Natural killer cell (primary cell): Measurements from ENCODE around the gene APOA4. TPM values are rescaled to one million over a fixed set of nuclear protein-coding genes. Genes with fewer than 3 reads are reported as not detected.

ENCODE experiments used
- ATAC-seq, 3 donors: fragments of 150-1000 bp in 2 of 3; fragments of 200-7000 bp in 1 of 3; cut with Tn5 transposase; 1 replicate in 1 of 3; 2 replicates in 2 of 3; pipeline ENCODE4 v1.10.0; 2021; ENCODE audit warnings: mild to moderate bottlenecking in 2 of 3, moderate library complexity in 2 of 3
- DNase-seq, 2 donors: peaks; one replicate each; pipeline versions ENCODE4 v3.0.0 to v3.0.0-alpha.2; 2013 to 2021; ENCODE audit warnings: mixed read lengths in 1 of 2
- H3K27ac ChIP-seq: one replicate; pipeline ENCODE4 v1.5.1; 2013; ENCODE audit warnings: mild to moderate bottlenecking, low read length
- H3K27me3 ChIP-seq: one replicate; pipeline ENCODE4 v1.6.1; 2013; ENCODE audit warnings: low read length; ENCODE audit not compliant: control insufficient read depth, insufficient read depth
- H3K36me3 ChIP-seq: one replicate; pipeline ENCODE4 v1.6.1; 2013; ENCODE audit warnings: low read length; ENCODE audit not compliant: control insufficient read depth, insufficient read depth
- H3K4me1 ChIP-seq: one replicate; pipeline ENCODE4 v1.6.1; 2013; ENCODE audit warnings: low read length; ENCODE audit not compliant: control insufficient read depth, insufficient read depth
- H3K4me3 ChIP-seq: one replicate; pipeline ENCODE4 v1.5.1; 2013; ENCODE audit warnings: low read length
- H3K9me3 ChIP-seq: one replicate; pipeline ENCODE4 v1.6.1; 2013; ENCODE audit warnings: low read length; ENCODE audit not compliant: control insufficient read depth, insufficient read depth
- H3K27ac Mint-ChIP-seq, 2 donors: one replicate each; pipeline ENCODE4 v1.8.0; 2022; ENCODE audit warnings: mild to moderate bottlenecking in 2 of 2, mixed read lengths in 2 of 2, moderate library complexity in 1 of 2
- H3K27me3 Mint-ChIP-seq, 2 donors: one replicate each; pipeline ENCODE4 v1.8.0; 2022; ENCODE audit warnings: low read depth in 2 of 2, mixed read lengths in 2 of 2
- H3K36me3 Mint-ChIP-seq: one replicate; pipeline ENCODE4 v1.8.0; 2022; ENCODE audit warnings: mixed read lengths
- H3K4me1 Mint-ChIP-seq, 2 donors: one replicate each; pipeline ENCODE4 v1.8.0; 2022; ENCODE audit warnings: mixed read lengths in 2 of 2
- H3K4me3 Mint-ChIP-seq: one replicate; pipeline ENCODE4 v1.8.0; 2022; ENCODE audit warnings: mild to moderate bottlenecking, moderate library complexity, mixed read lengths
- H3K9me3 Mint-ChIP-seq, 2 donors: one replicate each; pipeline ENCODE4 v1.8.0; 2022; ENCODE audit warnings: mixed read lengths in 2 of 2
- WGBS: methylation state at CpG from one replicate; pipeline ENCODE4 v1.1.7; 2013; ENCODE audit warnings: missing lambda C conversion rate; ENCODE audit not compliant: insufficient coverage; 5-methylcytosine and 5-hydroxymethylcytosine counted together
- intact Hi-C: fragments of 100-400 bp; cut with micrococcal nuclease; formaldehyde crosslinking; loops from one replicate; pipeline ENCODE4 v1.14.2; 2022
- total RNA-seq, 4 donors: library from RNA; stranded (reverse); fragments of 120-200 nt in 1 of 4; gene quantifications; one replicate each; pipeline versions ENCODE4 v1.2.3 to v1.2.4, GENCODE V29; 2013 to 2022
- TF ChIP-seq, protein P1 (sequence below): fragments of 200-600 bp; IDR thresholded peaks from one replicate; pipeline ENCODE4 v1.8.0; 2022; ENCODE audit warnings: antibody characterized with exemption

Gene APOA4
- total RNA-seq, 3 donors from 2014 or later (not counting 1 experiment from before 2014, with no cell fraction given): not detected

DNA sequence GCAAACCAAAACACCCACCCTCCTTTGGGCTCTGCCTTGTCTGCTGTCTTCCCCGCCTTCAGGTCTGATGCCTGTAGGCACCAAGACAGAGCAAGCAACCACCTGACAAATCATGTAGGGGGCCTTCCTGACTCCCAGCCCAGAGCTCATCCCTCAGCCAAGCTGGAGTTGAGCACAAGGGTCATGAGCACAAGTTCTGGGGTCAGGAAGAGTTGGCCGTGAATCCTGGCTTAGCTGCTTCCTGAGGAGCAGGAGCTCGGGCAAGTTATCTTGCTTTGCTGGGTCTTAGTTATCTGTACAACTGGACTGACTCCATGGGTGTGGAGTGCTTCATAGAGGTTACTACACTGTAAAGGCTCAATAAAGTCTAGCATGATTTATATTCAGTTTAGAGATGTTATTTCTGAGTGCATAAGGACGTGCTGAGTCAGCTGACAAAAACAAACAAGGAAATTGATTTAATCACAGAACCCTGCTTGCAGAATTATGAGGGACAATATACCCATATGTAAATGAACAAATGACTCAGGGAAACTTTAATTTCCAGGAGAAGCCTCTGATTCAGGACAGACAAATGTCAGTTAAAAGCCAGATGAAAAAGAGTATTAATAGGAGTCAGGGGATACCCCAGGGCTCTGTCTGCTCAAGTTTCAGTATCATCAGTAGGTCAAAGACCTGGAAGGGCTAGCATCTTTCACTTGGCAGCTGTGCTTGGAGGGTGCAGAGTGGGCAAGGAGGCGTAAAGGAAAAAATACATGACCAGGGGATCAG is 29.3 kb upstream of the APOA4 start:
- peak overlapping the region; percentile 92 to 93 for H3K27ac Mint-ChIP-seq
- H3K4me1 Mint-ChIP-seq: peaks cover 65 to 69% of the 10 kb centered on the region in 2 donors
- no peaks in the 10 kb centered on the region for H3K36me3 Mint-ChIP-seq
- no peak overlapping the region for H3K4me3 ChIP-seq
- TF ChIP-seq, protein P1, sequence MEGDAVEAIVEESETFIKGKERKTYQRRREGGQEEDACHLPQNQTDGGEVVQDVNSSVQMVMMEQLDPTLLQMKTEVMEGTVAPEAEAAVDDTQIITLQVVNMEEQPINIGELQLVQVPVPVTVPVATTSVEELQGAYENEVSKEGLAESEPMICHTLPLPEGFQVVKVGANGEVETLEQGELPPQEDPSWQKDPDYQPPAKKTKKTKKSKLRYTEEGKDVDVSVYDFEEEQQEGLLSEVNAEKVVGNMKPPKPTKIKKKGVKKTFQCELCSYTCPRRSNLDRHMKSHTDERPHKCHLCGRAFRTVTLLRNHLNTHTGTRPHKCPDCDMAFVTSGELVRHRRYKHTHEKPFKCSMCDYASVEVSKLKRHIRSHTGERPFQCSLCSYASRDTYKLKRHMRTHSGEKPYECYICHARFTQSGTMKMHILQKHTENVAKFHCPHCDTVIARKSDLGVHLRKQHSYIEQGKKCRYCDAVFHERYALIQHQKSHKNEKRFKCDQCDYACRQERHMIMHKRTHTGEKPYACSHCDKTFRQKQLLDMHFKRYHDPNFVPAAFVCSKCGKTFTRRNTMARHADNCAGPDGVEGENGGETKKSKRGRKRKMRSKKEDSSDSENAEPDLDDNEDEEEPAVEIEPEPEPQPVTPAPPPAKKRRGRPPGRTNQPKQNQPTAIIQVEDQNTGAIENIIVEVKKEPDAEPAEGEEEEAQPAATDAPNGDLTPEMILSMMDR: no peak
- no peaks in the 10 kb centered on the region for H3K27me3 Mint-ChIP-seq
- intact Hi-C loops: loop anchor here (1.0 to 5.0 kb wide), 3 partner anchors 60 to 378 kb away; partner anchors contain the start of genes APOA5 and BUD13
- peaks cover 58% of the 10 kb centered on the region for H3K4me1 ChIP-seq
- ATAC-seq (peak in 1 of 3 donors; percentile 4), DNase-seq (peak in 1 of 2 donors; percentile 25)
- no peaks in the 10 kb centered on the region for H3K9me3 Mint-ChIP-seq
- peaks cover 20% of the 10 kb centered on the region for H3K36me3 ChIP-seq
- H3K9me3 ChIP-seq: no peaks in the 10 kb centered on the region
- H3K27ac ChIP-seq: peak overlapping the region; percentile 73
- 64% methylated on average over 5 of the region's 5 CpGs for WGBS
- H3K4me3 Mint-ChIP-seq: peak overlapping the region; percentile 88
- no peaks in the 10 kb centered on the region for H3K27me3 ChIP-seq

DNA sequence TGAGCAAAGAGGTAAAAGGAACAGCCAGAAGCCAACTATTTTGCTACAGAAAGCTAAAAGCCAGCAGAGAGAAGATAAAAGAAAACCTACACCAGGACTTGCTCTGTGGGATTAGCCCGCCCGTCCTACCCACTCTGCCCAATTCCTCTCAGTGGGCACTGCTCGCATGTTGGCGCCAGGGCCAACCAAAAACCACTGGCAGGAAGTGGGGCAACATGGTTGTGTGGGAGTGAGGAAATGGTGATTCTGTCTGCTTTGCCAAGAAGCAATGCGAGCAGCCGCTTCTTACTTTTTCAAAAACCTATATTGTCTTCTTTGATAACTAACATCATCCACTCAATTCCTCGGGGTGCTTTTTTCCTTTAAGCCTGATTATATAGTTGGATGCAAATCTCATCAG is 28.5 kb upstream of the APOA4 start:
- no peak overlapping the region for H3K4me3 ChIP-seq
- Mint-ChIP-seq H3K9me3 (no peaks in the 10 kb centered on the region), H3K27me3 (no peaks in the 10 kb centered on the region), H3K36me3 (peaks cover under 1% of the 10 kb centered on the region), H3K27ac (peak overlapping the region; percentile 92 to 93), H3K4me1 (peaks cover 64 to 65% of the 10 kb centered on the region in 2 donors), H3K4me3 (peak overlapping the region; percentile 88)
- TF ChIP-seq, protein P1: no peak
- no peaks in the 10 kb centered on the region for H3K27me3 ChIP-seq
- peaks cover 21% of the 10 kb centered on the region for H3K36me3 ChIP-seq
- H3K9me3 ChIP-seq: no peaks in the 10 kb centered on the region
- ATAC-seq: peak; percentile 7 to 48 (median 25)
- intact Hi-C loops: loop anchor here (5.0 kb wide), 2 partner anchors 59 to 79 kb away; partner anchors contain the start of genes APOA5 and BUD13
- H3K27ac ChIP-seq: peak overlapping the region; percentile 73
- 0% methylated on average over 2 of the region's 7 CpGs for WGBS
- DNase-seq: peak; percentile 35 to 69
- H3K4me1 ChIP-seq: peaks cover 58% of the 10 kb centered on the region

DNA sequence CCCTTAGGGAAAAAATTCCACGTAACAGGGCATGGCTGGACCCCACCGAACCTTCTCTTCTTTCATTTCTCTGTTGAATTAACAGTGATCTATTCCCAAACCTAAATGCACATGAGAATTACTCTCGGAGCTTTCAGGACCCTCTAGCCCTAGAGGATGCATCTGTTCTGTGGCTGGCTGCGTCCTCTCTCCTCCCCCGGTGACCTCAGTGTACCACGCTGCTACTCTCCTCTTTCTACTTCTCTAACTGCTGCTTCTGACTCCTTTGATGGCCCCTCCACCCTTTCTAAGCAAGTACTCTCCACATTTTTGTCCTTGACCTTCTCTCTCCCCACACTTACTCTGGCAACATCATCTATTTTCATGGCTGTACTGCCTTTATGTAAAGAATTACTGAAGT is 26.4 kb upstream of the APOA4 start:
- Mint-ChIP-seq H3K27me3 (no peaks in the 10 kb centered on the region), H3K9me3 (no peaks in the 10 kb centered on the region), H3K27ac (peak overlapping the region in 1 of 2 donors; percentile 93), H3K36me3 (peaks cover 20% of the 10 kb centered on the region), H3K4me3 (no peak overlapping the region), H3K4me1 (peaks cover 47 to 48% of the 10 kb centered on the region in 2 donors)
- Histone ChIP-seq H3K9me3 (no peaks in the 10 kb centered on the region), H3K27me3 (no peaks in the 10 kb centered on the region), H3K4me1 (peaks cover 41% of the 10 kb centered on the region), H3K4me3 (no peak overlapping the region), H3K27ac (no peak overlapping the region), H3K36me3 (peaks cover 42% of the 10 kb centered on the region)
- 55% methylated on average over 6 of the region's 6 CpGs for WGBS
- intact Hi-C loops: no loop called here
- no peak for DNase-seq
- TF ChIP-seq, protein P1: no peak
- ATAC-seq: no peak
